Activated CD4-positive, alpha-beta memory T cell treated with anti-CD3 and anti-CD28 coated beads for 36 hours (primary cell): ENCODE measurements around the gene BIN2. TPM values are rescaled to one million over a fixed set of nuclear protein-coding genes. Genes with fewer than 3 reads are reported as not detected.

Experiments
- CTCF ChIA-PET: fragments of 350-600 bp; sonication (Branson Sonifier 250); formaldehyde crosslinking; loops from one replicate; lab custom pipeline; 2021; ENCODE audit warnings: antibody characterized with exemption, inconsistent platforms; lab: Charles Lee
- POLR2A ChIA-PET: fragments of 350-600 bp; sonication (Branson Sonifier 250); formaldehyde crosslinking; loops from one replicate; lab custom pipeline; 2021; ENCODE audit warnings: antibody characterized with exemption; lab: Charles Lee
- DNase-seq: peaks from one replicate; pipeline ENCODE4 v3.0.0-alpha.2; 2020
- H3K27ac Mint-ChIP-seq: one replicate; pipeline ENCODE4 v1.8.0; 2021; ENCODE audit warnings: mixed read lengths
- H3K27me3 Mint-ChIP-seq: one replicate; pipeline ENCODE4 v1.8.0; 2021; ENCODE audit warnings: mixed read lengths
- H3K36me3 Mint-ChIP-seq: one replicate; pipeline ENCODE4 v1.8.0; 2021; ENCODE audit warnings: mixed read lengths
- H3K4me1 Mint-ChIP-seq: one replicate; pipeline ENCODE4 v1.8.0; 2021; ENCODE audit warnings: low read depth, mixed read lengths
- H3K4me3 Mint-ChIP-seq: one replicate; pipeline ENCODE4 v1.8.0; 2021; ENCODE audit warnings: mild to moderate bottlenecking, mixed read lengths
- H3K9me3 Mint-ChIP-seq: one replicate; pipeline ENCODE4 v1.8.0; 2021; ENCODE audit warnings: mixed read lengths
- intact Hi-C: fragments of 100-400 bp; cut with micrococcal nuclease; formaldehyde crosslinking; loops from one replicate; pipeline ENCODE4 v1.15.1; 2023
- total RNA-seq, 2 experiments: library from RNA; stranded (reverse); gene quantifications; one replicate each; pipeline ENCODE4 v1.2.3, GENCODE V29; 2021

Gene BIN2
- total RNA-seq, 2 experiments from 2014 or later: 59.1 to 64.6 TPM

GRCh38 chr12:51238037-51238509, 85.9 kb downstream of the BIN2 start:
- ChIA-PET POLR2A (interaction anchor here (0.6 to 2.2 kb wide), 12 partner anchors 8 to 222 kb away, joined by 3 to 16 read pairs (median 4); partner anchors contain the start of genes CSRNP2, POU6F1 and SLC11A2), CTCF (interaction anchor here (1.0 to 3.0 kb wide), 8 partner anchors 9 to 473 kb away, joined by 3 to 17 read pairs (median 5); partner anchors contain the start of genes POU6F1 and SMAGP)
- no peak for DNase-seq
- Mint-ChIP-seq H3K27ac (peak overlapping the region; percentile 98), H3K9me3 (no peaks in the 10 kb centered on the region), H3K27me3 (no peaks in the 10 kb centered on the region), H3K36me3 (peaks cover 33% of the 10 kb centered on the region), H3K4me3 (peak overlapping the region; percentile 94), H3K4me1 (peaks cover 32% of the 10 kb centered on the region)
- intact Hi-C loops: loop anchor here (1.0 to 2.0 kb wide), 5 partner anchors 20 to 213 kb away; partner anchors contain the start of genes CSRNP2, LETMD1, POU6F1 and TFCP2

GRCh38 chr12:51234530-51234929, 89.4 kb downstream of the BIN2 start:
- no peaks in the 10 kb centered on the region for H3K27me3 Mint-ChIP-seq
- H3K27ac Mint-ChIP-seq: no peak overlapping the region
- DNase-seq: no peak
- peaks cover 8% of the 10 kb centered on the region for H3K4me1 Mint-ChIP-seq
- intact Hi-C loops: no loop called here
- CTCF ChIA-PET: interaction anchor here (0.9 kb wide), 1 partner anchor 15 kb away, joined by 3 read pairs; no protein-coding TSS in a partner anchor
- peaks cover 4% of the 10 kb centered on the region for H3K36me3 Mint-ChIP-seq
- no peaks in the 10 kb centered on the region for H3K9me3 Mint-ChIP-seq
- no peak overlapping the region for H3K4me3 Mint-ChIP-seq
- POLR2A ChIA-PET: no interaction called here

DNA sequence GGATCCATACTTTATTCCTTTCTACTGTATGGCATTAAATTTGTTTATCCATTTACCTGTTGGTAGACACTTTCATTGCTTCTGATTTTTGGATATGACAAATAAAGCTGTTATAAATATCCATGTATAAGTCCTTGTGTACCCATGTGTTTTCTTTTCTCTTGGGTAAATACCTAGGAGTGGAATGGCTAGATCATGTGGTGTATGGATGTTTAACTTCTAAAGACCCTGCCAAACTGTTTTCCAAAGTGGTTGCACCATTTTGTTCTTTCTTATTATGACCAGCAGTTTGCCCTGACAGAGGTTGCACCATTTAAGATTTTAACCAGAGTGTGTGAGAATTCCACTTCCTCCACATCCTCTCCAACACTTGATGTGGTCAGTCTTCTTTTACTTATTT, 91.3 kb downstream of the BIN2 start:
- ChIA-PET POLR2A (no interaction called here), CTCF (no interaction called here)
- H3K27me3 Mint-ChIP-seq: no peaks in the 10 kb centered on the region
- H3K4me3 Mint-ChIP-seq: no peak overlapping the region
- no peaks in the 10 kb centered on the region for H3K4me1 Mint-ChIP-seq
- no peaks in the 10 kb centered on the region for H3K36me3 Mint-ChIP-seq
- DNase-seq: no peak
- H3K27ac Mint-ChIP-seq: no peak overlapping the region
- intact Hi-C loops: no loop called here
- no peaks in the 10 kb centered on the region for H3K9me3 Mint-ChIP-seq

Other genes starting within 250 kb of the BIN2 start
- gene CSRNP2, start 240.6 kb downstream of the BIN2 start, total RNA-seq: 10 to 100 TPM; 19.2 to 20.2 TPM
- 10 to 100 TPM; 32.0 to 34.1 TPM for gene TFCP2, start 151.0 kb downstream of the BIN2 start, total RNA-seq
- 10 to 100 TPM; 12.1 to 12.4 TPM for gene POU6F1, start 106.1 kb downstream of the BIN2 start, total RNA-seq
- 100 to 1,000 TPM; 106 to 119 TPM for gene DAZAP2, start 85.3 kb downstream of the BIN2 start, total RNA-seq
- under 1 TPM; 0.55 to 0.73 TPM for gene SMAGP, start 53.8 kb downstream of the BIN2 start, total RNA-seq
- under 1 TPM in 1 of 2 experiments, not detected in 1; 0.24 TPM for gene CELA1, start 22.5 kb upstream of the BIN2 start, total RNA-seq
- gene GALNT6, start 67.2 kb upstream of the BIN2 start, total RNA-seq: 10 to 100 TPM; 13.1 to 15.8 TPM
- 1 to 10 TPM; 1.8 to 3.7 TPM for gene SLC4A8, start 100.7 kb upstream of the BIN2 start, total RNA-seq